Subcutaneous abdominal adipose tissue (tissue), 5 donors: ENCODE data around the gene NETO2.
A peak's percentile ranks its signal among the peaks of the same experiment; 100 is the strongest.
"Not testable (repeated sequence)": the region's sequence is repeated elsewhere in the genome, so short reads cannot be mapped to it uniquely, and the experiment has no call there.

ENCODE experiments used
- H3K27ac ChIP-seq: one replicate; pipeline ENCODE4 v1.7.0; 2013; ENCODE audit warnings: low read depth, mild to moderate bottlenecking, inconsistent platforms, low read length, moderate library complexity
- H3K27me3 ChIP-seq, 5 donors: one replicate each; pipeline ENCODE4 v1.7.0; 2013; ENCODE audit warnings: low read length in 5 of 5, inconsistent platforms in 1 of 5; ENCODE audit not compliant: control insufficient read depth in 5 of 5, insufficient read depth in 4 of 5
- H3K36me3 ChIP-seq, 5 donors: one replicate each; pipeline ENCODE4 v1.7.0; 2013; ENCODE audit warnings: low read length in 5 of 5; ENCODE audit not compliant: control insufficient read depth in 5 of 5, insufficient read depth in 5 of 5
- H3K4me1 ChIP-seq, 5 donors: one replicate each; pipeline ENCODE4 v1.7.0; 2013; ENCODE audit warnings: low read length in 5 of 5, mild to moderate bottlenecking in 3 of 5, moderate library complexity in 1 of 5; ENCODE audit not compliant: control insufficient read depth in 5 of 5, insufficient read depth in 5 of 5
- H3K4me3 ChIP-seq, 5 donors: one replicate each; pipeline ENCODE4 v1.7.0; 2013; ENCODE audit warnings: low read length in 5 of 5, low read depth in 1 of 5
- H3K9ac ChIP-seq, 5 donors: one replicate each; pipeline ENCODE4 v1.7.0; 2013; ENCODE audit warnings: low read length in 5 of 5, mild to moderate bottlenecking in 4 of 5, moderate library complexity in 3 of 5
- H3K9me3 ChIP-seq, 5 donors: one replicate each; pipeline ENCODE4 v1.7.0; 2013; ENCODE audit warnings: low read length in 5 of 5; ENCODE audit not compliant: control insufficient read depth in 5 of 5
- donor health status: healthy.
- donor health status: healthy.
- donor health status: healthy.
- donor health status: healthy.
- donor health status: healthy.

Gene NETO2

DNA sequence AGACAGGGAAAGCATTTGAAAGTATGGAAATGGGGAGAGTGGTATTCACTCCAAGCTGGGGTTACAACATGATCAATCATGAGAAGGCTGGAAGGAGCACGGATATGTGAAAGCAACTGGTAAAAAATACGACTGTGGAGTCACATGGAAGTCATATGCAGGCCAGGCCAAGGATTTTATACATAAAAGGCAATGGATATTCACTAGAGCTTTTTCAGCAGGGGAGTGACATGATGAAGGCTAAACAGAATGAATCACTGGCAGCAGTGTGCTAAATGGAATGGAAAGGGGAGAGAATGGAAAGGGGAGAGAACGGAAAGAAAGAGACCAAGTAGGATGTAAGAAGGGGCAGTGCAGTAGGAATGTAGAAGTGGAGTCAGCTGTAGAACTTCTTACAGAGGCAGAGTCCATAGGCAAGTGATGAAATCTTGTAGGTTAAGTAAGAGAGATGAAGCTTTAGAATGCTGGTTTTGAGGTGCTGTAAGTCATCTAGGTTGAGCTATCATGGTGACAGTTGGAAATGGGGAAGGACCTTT is 13.0 kb upstream of the NETO2 start:
- no peak overlapping the region for H3K4me3 ChIP-seq
- peaks cover 20 to 46% (median 41%) of the 10 kb centered on the region in 5 donors for H3K36me3 ChIP-seq
- no peaks in the 10 kb centered on the region for H3K4me1 ChIP-seq
- H3K27me3 ChIP-seq = no peaks in the 10 kb centered on the region
- H3K27ac ChIP-seq = no peak overlapping the region
- peaks cover 0 to 9% (median 5%) of the 10 kb centered on the region in 5 donors for H3K9me3 ChIP-seq
- H3K9ac ChIP-seq = no peak overlapping the region

- H3K9ac ChIP-seq, H3K4me1 ChIP-seq, H3K27ac ChIP-seq, H3K4me3 ChIP-seq, H3K9me3 ChIP-seq, H3K27me3 ChIP-seq: not testable (repeated sequence)
- peaks cover 20 to 32% (median 29%) of the 10 kb centered on the region in 5 donors for H3K36me3 ChIP-seq
Observed at GRCh38 chr16:47152501-47152900, 8.8 kb upstream of the NETO2 start.

DNA sequence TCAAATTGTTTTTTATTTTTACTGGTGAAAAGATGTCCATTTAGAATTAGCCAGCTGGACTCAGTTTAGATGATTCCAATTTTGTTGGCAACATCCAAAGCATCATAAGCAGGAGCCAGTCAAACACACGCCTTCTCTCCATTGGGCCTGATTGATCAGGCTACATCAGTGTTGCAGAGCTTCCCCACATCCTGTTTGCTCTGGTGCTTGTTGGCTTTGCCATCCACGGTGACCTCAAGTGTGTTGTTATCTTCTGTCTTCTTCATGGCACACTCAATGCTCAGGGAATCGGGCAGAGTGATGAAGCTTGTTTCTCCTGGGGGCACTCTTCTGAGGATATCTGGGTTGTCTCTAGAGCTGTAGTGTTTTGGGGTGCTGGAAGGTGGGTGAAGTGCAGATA is 6.3 kb upstream of the NETO2 start:
- no peak overlapping the region for H3K27ac ChIP-seq
- H3K9me3 ChIP-seq = peaks cover 0 to 9% (median 5%) of the 10 kb centered on the region in 5 donors
- H3K4me1 ChIP-seq = peaks cover 0 to 1% (median 0%) of the 10 kb centered on the region in 5 donors
- H3K4me3 ChIP-seq = no peak overlapping the region
- peaks cover 0 to 3% (median 0%) of the 10 kb centered on the region in 5 donors for H3K27me3 ChIP-seq
- peaks cover 11 to 21% (median 18%) of the 10 kb centered on the region in 5 donors for H3K36me3 ChIP-seq
- no peak overlapping the region for H3K9ac ChIP-seq

- Histone ChIP-seq H3K36me3 (no peaks in the 10 kb centered on the region), H3K27me3 (peaks cover 0 to 11% (median 2%) of the 10 kb centered on the region in 5 donors), H3K9ac (peak overlapping the region in 2 of 5 donors; percentile 33 to 46), H3K9me3 (no peaks in the 10 kb centered on the region), H3K4me3 (peak overlapping the region in 4 of 5 donors; percentile 53 to 65 (median 58)), H3K4me1 (peaks cover 2 to 27% (median 21%) of the 10 kb centered on the region in 5 donors), H3K27ac (no peak overlapping the region)
Observed at GRCh38 chr16:47144559-47144877, 773 bp upstream of the NETO2 start.

DNA sequence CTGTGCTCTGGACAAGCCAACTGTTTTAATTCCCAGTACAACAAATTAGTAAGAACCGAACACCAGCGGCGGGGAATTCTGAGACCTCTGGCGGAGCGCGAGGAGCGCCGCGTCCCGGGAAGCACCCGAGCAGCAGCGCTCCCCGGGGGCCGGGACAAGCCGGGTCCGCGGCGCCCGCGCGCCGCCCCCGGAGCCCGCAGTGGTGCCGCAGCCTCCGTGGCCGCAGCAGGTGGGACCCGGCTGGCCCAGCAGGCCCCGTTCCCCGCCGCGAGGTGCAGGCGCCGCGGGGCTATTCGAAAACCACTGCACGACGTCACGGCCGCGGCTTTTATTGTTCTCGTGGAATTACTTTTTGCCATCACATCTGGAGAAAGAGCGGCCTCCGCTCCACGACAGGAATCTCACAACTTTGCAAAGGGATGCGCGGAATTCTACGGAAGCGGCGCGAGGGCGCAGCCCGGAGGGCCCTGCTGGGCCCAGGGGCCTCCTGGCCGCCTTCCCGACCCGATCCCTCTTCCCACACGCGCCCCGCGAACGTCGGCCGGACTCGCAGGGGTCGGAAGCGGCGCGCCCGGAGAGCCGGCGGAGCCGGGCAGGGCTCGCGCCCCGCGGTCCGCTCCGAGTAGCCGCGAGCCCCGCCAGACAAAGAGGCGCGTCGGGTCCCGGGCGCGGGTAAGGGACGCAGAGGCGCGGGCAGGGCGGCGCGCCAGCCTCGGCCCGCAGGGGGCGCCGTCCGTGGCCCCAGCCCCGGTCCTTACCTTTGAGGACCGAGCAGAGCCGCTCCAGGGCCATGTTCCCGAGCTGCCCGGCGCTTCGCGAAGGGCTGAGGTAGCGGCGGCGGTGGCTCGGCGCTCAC is 696 bp downstream of the NETO2 start:
- Histone ChIP-seq H3K27me3 (peaks cover 0 to 11% (median 2%) of the 10 kb centered on the region in 5 donors), H3K9me3 (no peaks in the 10 kb centered on the region), H3K4me3 (peak overlapping the region; percentile 36 to 70 (median 63)), H3K4me1 (peaks cover 2 to 27% (median 21%) of the 10 kb centered on the region in 5 donors), H3K27ac (no peak overlapping the region), H3K36me3 (no peaks in the 10 kb centered on the region), H3K9ac (peak overlapping the region in 1 of 5 donors; percentile 39)

GRCh38 chr16:47142486-47142820 is 1.3 kb downstream of the NETO2 start:
- peak overlapping the region in 2 of 5 donors; percentile 39 to 47 for H3K9ac ChIP-seq
- peak overlapping the region; percentile 36 to 70 (median 63) for H3K4me3 ChIP-seq
- H3K36me3 ChIP-seq = no peaks in the 10 kb centered on the region
- H3K27me3 ChIP-seq = peaks cover 0 to 11% (median 2%) of the 10 kb centered on the region in 5 donors
- peaks cover 2 to 27% (median 21%) of the 10 kb centered on the region in 5 donors for H3K4me1 ChIP-seq
- H3K27ac ChIP-seq = no peak overlapping the region
- no peaks in the 10 kb centered on the region for H3K9me3 ChIP-seq

DNA sequence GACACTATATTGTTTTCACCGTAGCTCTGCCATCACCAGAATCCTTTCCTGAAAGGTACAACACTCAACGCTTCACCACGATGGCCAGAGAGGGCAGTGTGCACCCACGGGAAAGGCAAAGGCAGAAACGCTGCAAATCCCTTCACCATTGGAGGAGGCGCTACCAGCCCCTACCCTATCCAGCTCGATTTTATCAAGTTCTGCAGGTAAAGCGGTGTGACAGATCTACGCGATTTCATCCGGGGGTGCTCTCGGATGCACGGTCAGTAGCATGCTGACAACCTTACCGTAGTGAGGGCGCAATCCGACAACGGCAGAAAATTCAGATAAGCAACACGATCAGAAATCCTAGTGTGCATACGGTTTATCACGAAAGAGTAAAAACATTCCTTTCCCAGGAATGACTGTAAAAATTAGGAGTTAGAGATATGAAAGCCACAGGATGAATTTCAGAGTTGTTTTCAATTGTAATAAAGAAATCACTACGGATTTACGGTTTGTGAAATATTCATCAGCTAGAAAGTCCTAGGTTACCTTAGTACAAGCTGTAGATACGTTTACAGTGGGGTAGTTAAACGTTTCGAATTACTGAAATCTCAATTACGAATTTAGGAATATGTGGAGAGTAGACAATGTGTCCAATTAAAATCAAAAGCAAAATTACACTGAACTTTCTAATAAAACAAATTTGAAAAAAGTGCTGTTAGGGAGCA is 1.8 kb downstream of the NETO2 start:
- peaks cover 0 to 9% (median 2%) of the 10 kb centered on the region in 5 donors for H3K27me3 ChIP-seq
- peak overlapping the region in 2 of 5 donors; percentile 42 to 47 for H3K9ac ChIP-seq
- peak overlapping the region; percentile 36 to 70 (median 63) for H3K4me3 ChIP-seq
- no peak overlapping the region for H3K27ac ChIP-seq
- H3K9me3 ChIP-seq = no peaks in the 10 kb centered on the region
- H3K36me3 ChIP-seq = no peaks in the 10 kb centered on the region
- H3K4me1 ChIP-seq = peaks cover 2 to 27% (median 21%) of the 10 kb centered on the region in 5 donors

DNA sequence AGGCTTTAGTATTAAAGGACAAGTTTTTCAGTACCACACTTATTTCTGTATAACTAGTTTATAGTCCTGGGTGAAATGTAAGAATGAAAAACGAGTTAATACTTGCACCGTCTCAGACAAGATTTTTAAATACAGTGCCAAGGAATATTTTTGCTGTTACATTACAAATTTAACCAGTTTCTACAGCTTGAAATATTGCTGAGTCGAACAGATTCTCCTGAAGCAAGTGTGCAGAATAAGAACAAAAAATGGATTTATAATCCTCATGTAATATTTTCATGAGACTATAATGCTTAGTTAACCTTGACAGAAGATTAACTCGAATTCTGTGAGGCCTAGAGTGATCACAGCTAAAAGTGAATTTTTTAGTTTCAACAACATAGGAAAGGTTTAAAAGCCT is 3.1 kb downstream of the NETO2 start:
- H3K27ac ChIP-seq = no peak overlapping the region
- no peak overlapping the region for H3K9ac ChIP-seq
- no peaks in the 10 kb centered on the region for H3K36me3 ChIP-seq
- H3K4me3 ChIP-seq = no peak overlapping the region
- H3K27me3 ChIP-seq = peaks cover 0 to 8% (median 2%) of the 10 kb centered on the region in 5 donors
- H3K9me3 ChIP-seq = no peaks in the 10 kb centered on the region
- H3K4me1 ChIP-seq = peaks cover 2 to 27% (median 21%) of the 10 kb centered on the region in 5 donors

DNA sequence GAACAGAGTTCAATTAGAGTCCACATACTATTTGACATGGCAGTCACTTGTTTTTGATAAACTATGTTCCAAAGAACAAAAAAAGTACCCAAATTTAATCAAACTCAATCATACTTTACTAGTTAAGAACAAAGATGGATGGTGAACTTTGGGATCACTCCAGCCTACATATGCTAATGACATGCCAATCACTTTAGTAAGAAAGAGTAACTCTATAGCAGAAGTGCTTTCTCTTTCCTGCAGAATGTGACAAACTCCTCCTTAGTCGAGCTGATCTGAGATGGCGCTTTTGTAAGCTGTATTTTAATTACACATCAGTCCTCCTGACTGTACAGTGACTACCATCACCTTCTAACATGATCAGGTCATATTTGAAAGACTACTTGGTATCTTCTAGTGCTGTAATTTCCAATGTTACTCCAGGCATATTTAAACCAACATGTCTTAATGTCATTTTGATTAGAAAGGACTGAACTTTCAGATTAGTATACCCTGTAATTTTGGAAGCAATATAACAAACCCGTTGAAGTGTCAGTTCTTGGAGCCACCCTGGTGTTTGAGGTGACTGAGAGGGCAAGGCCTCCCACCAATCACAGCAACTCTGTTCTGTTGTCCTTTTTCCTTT is 4.1 kb downstream of the NETO2 start:
- no peaks in the 10 kb centered on the region for H3K9me3 ChIP-seq
- peaks cover 0 to 4% (median 1%) of the 10 kb centered on the region in 5 donors for H3K27me3 ChIP-seq
- no peak overlapping the region for H3K4me3 ChIP-seq
- no peak overlapping the region for H3K27ac ChIP-seq
- H3K36me3 ChIP-seq = no peaks in the 10 kb centered on the region
- no peak overlapping the region for H3K9ac ChIP-seq
- H3K4me1 ChIP-seq = peaks cover 0 to 26% (median 20%) of the 10 kb centered on the region in 5 donors
